ENCODE data around the gene CALHM5. TPM values are rescaled to one million over a fixed set of nuclear protein-coding genes. Genes with fewer than 3 reads are reported as not detected.

The CALHM5 gene
- total and polyA plus RNA-seq, 9 of the 15 experiments (the other 6 are each of a cell fraction or from before 2014, with no cell fraction given), result under 0.01 to 0.05 (median 0.02) TPM; not detected in 2

GRCh38 chr6:116564921-116565872 is 53.8 kb downstream of the CALHM5 start:
- no peak for TF ChIP-seq SREBF2 (CRISPR knock-in tag; IDR thresholded peaks at IDR 0.05)
- no peak for TF ChIP-seq PRDM10 (IDR thresholded peaks at IDR 0.05; ENCODE audit: partially characterized antibody)
- 0 out of 2 replicates have a peak, but pooled peaks have one; percentile 15 for TF ChIP-seq ZBTB33 (CRISPR knock-in tag; IDR thresholded peaks at IDR 0.05)
- Histone ChIP-seq H3K9ac (ENCODE audit: insufficient read depth in 1 of 2, low read depth in 2 of 2, low read length in 2 of 2) (0 out of 4 replicates have a peak overlapping the region, but pooled peaks of 1 of the 2 experiments have one; percentile 17), H3K27me3 (ENCODE audit: control insufficient read depth in 2 of 2, insufficient read depth in 2 of 2, low read length in 2 of 2) (no peaks in the 10 kb centered on the region), H4K20me1 (replicated peaks; ENCODE audit: control insufficient read depth, insufficient read depth, low read length) (no peaks in the 10 kb centered on the region), H3K9me1 (ENCODE audit: control insufficient read depth, insufficient read depth, low read length) (no peaks in the 10 kb centered on the region), H3K9me3 (replicated peaks; ENCODE audit: control insufficient read depth, insufficient read depth, low read depth, low read length) (no peaks in the 10 kb centered on the region), H3K4me2 (ENCODE audit: insufficient read depth, low read length) (no peak overlapping the region), H3K27ac (ENCODE audit: extremely low read depth, low read depth, low read length) (no peak overlapping the region), H2AFZ (ENCODE audit: low read depth, low read length) (peak overlapping the region; percentile 59), H3K79me2 (ENCODE audit: control insufficient read depth, insufficient read depth, low read length) (peaks cover 6% of the 10 kb centered on the region), H3K4me1 (replicated peaks in 1 of 2; ENCODE audit: control insufficient read depth in 2 of 2, insufficient read depth in 2 of 2, low read length in 2 of 2) (peaks cover 17 to 25% of the 10 kb centered on the region in 2 experiments), H3K36me3 (ENCODE audit: control insufficient read depth, insufficient read depth, low read length) (no peaks in the 10 kb centered on the region), H3K4me3 (no peak overlapping the region)
- FAIRE-seq, result no peak
- POLR2A ChIA-PET, result interaction anchor here (0.7 kb wide), 1 partner anchor 198 kb away, joined by 3 read pairs; no protein-coding TSS in a partner anchor
- DNase-seq (ENCODE audit: extremely low read depth in 1 of 4, low spot score in 3 of 4), result no peak
- no peak for ATAC-seq
- in situ Hi-C loops (cut with MboI) (no loop called here), intact Hi-C loops (cut with micrococcal nuclease) (no loop called here)
- no TSS peak for BruUV-seq (replicated peaks)
- CTCF ChIA-PET (ENCODE audit: low intra/inter-chr PET ratio), result no interaction called here
- WGBS (ENCODE audit: insufficient coverage, low coverage, missing lambda C conversion rate), result 88% methylated on average over 39 of the region's 42 CpGs
